HUES64 (cell line): ENCODE data around the gene PGLYRP1.

Experiments
- H3K27ac ChIP-seq: 2 replicates; pipeline ENCODE4 v1.7.0; 2013; ENCODE audit warnings: low read depth, low read length, inconsistent platforms
- H3K27me3 ChIP-seq: 2 replicates; pipeline ENCODE4 v1.6.1; 2013; ENCODE audit warnings: mild to moderate bottlenecking, low read length; ENCODE audit not compliant: insufficient read depth
- H3K36me3 ChIP-seq: 2 replicates; pipeline ENCODE4 v1.6.1; 2013; ENCODE audit warnings: mild to moderate bottlenecking, low read length; ENCODE audit not compliant: insufficient read depth
- H3K4me1 ChIP-seq: 2 replicates; pipeline ENCODE4 v1.6.1; 2013; ENCODE audit warnings: mild to moderate bottlenecking, low read length, moderate library complexity; ENCODE audit not compliant: insufficient read depth
- H3K4me3 ChIP-seq: 2 replicates; pipeline ENCODE4 v1.5.1; 2013; ENCODE audit warnings: mild to moderate bottlenecking, low read length, moderate library complexity
- H3K9ac ChIP-seq: 2 replicates; pipeline ENCODE4 v1.6.1; 2013; ENCODE audit warnings: mild to moderate bottlenecking, low read depth, low read length
- H3K9me3 ChIP-seq: 2 replicates; pipeline ENCODE4 v1.6.1; 2013; ENCODE audit warnings: low read depth, low read length; ENCODE audit not compliant: insufficient read depth
- WGBS: fragments of 150-250, 120-280 bp; methylation state at CpG from one replicate; pipeline ENCODE4 v1.1.7; 2013; ENCODE audit warnings: missing lambda C conversion rate; 5-methylcytosine and 5-hydroxymethylcytosine counted together

PGLYRP1 gene

DNA sequence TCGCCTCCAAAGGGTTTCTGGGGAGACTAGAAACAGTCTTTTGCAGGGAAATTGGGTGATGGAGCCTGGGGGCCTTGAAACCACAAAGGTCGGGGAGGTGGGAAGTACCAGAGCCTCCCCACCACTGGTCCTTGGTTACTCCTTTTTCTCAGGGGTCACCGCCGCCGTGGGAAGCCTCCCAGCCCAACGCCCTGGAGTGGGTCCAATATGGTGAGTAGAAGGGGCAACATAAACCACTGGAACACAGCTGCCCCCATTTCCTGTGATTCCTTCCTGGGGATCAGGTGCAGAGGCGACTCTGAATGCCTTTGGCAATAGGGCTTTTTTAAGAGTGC is 5.8 kb downstream of the PGLYRP1 start:
- H3K27ac ChIP-seq = no peak overlapping the region
- peaks cover 30% of the 10 kb centered on the region for H3K27me3 ChIP-seq
- no peak overlapping the region for H3K4me3 ChIP-seq
- WGBS = 69% methylated on average over 7 of the region's 7 CpGs
- H3K9ac ChIP-seq = no peak overlapping the region
- H3K4me1 ChIP-seq = peaks cover 8% of the 10 kb centered on the region
- no peaks in the 10 kb centered on the region for H3K9me3 ChIP-seq
- H3K36me3 ChIP-seq = no peaks in the 10 kb centered on the region

GRCh38 chr19:46016426-46017094 is 6.3 kb downstream of the PGLYRP1 start:
- Histone ChIP-seq H3K4me3 (peak overlapping the region; percentile 55), H3K36me3 (no peaks in the 10 kb centered on the region), H3K9ac (no peak overlapping the region; the same call in 1 of the 2 replicates), H3K9me3 (no peaks in the 10 kb centered on the region), H3K27ac (no peak overlapping the region), H3K27me3 (peaks cover 30% of the 10 kb centered on the region), H3K4me1 (peaks cover 6% of the 10 kb centered on the region)
- WGBS = 3% methylated on average over 48 of the region's 48 CpGs

DNA sequence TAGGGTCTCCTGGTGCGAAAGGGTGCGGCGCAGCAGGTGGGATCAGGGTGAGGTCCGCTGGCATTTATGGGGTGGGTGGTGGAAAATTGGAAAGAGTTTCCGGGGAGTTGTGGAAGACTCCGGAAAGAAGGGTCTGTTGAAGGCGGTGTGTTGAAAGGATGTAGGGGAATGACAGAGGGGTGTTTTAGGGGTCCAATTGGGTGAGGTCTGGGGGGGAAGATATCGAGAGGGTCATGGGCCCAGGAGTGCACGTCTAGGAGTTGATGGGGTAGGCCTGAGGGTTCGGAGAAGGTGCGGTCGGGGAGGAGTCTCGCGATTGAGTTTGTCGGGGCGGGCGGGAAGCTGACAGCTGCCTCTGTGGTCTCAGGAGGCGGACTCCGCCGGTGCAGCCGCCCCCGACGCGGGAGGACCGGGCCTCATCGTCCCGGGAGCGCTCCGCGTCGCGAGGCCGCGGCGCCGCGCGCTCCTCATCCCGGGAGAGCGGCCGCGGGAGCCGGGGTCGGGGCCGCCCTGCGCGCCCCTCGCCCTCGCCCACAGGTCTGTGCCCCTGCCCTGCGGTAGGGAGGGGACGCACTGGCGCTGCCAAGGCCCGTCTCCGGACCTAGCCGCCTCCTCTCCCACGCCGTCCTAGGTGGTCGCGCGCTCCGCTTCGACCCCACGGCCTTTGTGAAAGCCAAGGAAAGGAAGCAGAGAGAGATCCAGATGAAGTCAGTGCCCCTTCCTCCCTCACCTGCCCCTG is 7.0 kb downstream of the PGLYRP1 start:
- H3K27me3 ChIP-seq = peaks cover 30% of the 10 kb centered on the region
- peak overlapping the region; percentile 55 for H3K4me3 ChIP-seq
- peaks cover 6% of the 10 kb centered on the region for H3K4me1 ChIP-seq
- 0 out of 2 replicates have a peak, but pooled peaks cover 4% of the 10 kb centered on the region for H3K36me3 ChIP-seq
- no peak overlapping the region for H3K27ac ChIP-seq
- WGBS = 3% methylated on average over 63 of the region's 63 CpGs
- H3K9ac ChIP-seq = no peak overlapping the region; the same call in 1 of the 2 replicates
- no peaks in the 10 kb centered on the region for H3K9me3 ChIP-seq

DNA sequence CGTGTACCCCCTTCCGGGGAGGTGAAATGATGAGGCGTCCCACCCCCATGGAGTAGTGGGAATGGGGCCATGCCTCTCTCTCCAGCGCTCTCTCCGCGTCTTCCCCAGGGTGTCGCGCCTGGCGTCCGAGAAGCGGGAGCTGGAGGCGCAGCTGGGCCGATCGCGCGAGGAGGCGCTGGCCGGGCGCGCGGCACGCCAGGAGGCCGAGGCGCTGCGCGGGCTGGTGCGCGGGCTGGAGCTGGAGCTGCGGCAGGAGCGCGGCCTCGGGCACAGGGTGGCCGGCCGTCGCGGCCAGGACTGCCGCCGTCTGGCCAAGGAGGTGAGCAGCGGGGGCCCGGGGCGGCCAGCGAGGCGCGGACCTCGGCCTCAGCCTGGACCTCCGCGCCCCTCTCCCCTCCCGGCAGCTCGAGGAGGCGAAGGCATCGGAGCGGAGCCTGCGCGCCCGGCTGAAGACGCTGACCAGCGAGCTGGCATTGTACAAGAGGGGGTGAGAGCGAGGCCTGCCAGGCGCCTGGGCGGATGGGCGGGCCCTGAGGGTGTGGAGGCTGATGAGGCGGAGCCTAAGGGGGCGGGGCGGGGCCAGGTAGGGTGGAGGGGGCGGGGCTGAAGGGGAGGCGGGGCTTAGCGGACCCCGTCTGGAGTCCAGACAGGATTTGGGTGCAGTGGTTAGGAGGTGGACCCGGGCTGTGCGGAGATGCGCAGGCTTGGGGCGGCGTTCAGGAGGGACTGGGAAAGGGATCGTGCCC is 7.7 kb downstream of the PGLYRP1 start:
- H3K9me3 ChIP-seq = no peaks in the 10 kb centered on the region
- H3K4me1 ChIP-seq = peaks cover 6% of the 10 kb centered on the region
- 0 out of 2 replicates have a peak, but pooled peaks cover 7% of the 10 kb centered on the region for H3K36me3 ChIP-seq
- WGBS = 3% methylated on average over 74 of the region's 74 CpGs
- peak overlapping the region; percentile 67 for H3K9ac ChIP-seq
- H3K4me3 ChIP-seq = peak overlapping the region; percentile 59
- H3K27ac ChIP-seq = no peak overlapping the region
- H3K27me3 ChIP-seq = peaks cover 30% of the 10 kb centered on the region

- Histone ChIP-seq H3K4me3 (peak overlapping the region; percentile 59), H3K27ac (no peak overlapping the region)
- 45% methylated on average over 8 of the region's 8 CpGs for WGBS
Observed at GRCh38 chr19:46014534-46014933, 8.3 kb downstream of the PGLYRP1 start.

GRCh38 chr19:46009530-46010510 is 13.0 kb downstream of the PGLYRP1 start:
- H3K27me3 ChIP-seq = peaks cover 12% of the 10 kb centered on the region
- no peaks in the 10 kb centered on the region for H3K9me3 ChIP-seq
- H3K36me3 ChIP-seq = peaks cover 14% of the 10 kb centered on the region
- 74% methylated on average over 23 of the region's 28 CpGs for WGBS
- H3K4me3 ChIP-seq = no peak overlapping the region
- peak overlapping the region; percentile 31 for H3K27ac ChIP-seq
- peaks cover 6% of the 10 kb centered on the region for H3K4me1 ChIP-seq
- H3K9ac ChIP-seq = no peak overlapping the region

More at GRCh38 chr19:46014534-46014933, 8.3 kb downstream of the PGLYRP1 start:
- Histone ChIP-seq H3K4me1 (peaks cover 6% of the 10 kb centered on the region), H3K9me3 (no peaks in the 10 kb centered on the region), H3K36me3 (0 out of 2 replicates have a peak, but pooled peaks cover 7% of the 10 kb centered on the region), H3K27me3 (peaks cover 30% of the 10 kb centered on the region), H3K9ac (peak overlapping the region; percentile 67)

DNA sequence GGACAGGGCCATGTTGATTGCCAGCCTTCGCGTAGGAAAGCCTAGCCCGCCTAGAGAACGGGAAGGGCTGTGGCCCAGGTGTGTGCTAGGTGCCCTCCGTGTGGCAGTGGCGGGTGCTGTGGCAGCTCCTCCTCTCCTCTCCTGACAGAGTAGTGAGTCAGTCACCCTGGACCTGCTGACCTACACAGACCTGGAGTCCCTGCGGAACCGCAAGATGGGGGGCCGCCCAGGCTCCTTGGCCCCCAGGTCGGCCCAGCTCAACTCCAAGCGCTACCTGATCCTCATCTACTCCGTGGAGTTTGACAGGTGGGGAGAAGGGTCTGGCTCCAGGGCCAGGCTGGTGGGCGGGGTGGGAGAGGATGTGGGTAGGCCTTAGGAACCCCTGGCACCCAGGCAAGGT is 16.4 kb downstream of the PGLYRP1 start:
- no peaks in the 10 kb centered on the region for H3K4me1 ChIP-seq
- no peak overlapping the region for H3K4me3 ChIP-seq
- peaks cover 16% of the 10 kb centered on the region for H3K36me3 ChIP-seq
- no peak overlapping the region for H3K9ac ChIP-seq
- no peaks in the 10 kb centered on the region for H3K27me3 ChIP-seq
- H3K27ac ChIP-seq = no peak overlapping the region
- 95% methylated on average over 13 of the region's 13 CpGs for WGBS
- H3K9me3 ChIP-seq = no peaks in the 10 kb centered on the region

DNA sequence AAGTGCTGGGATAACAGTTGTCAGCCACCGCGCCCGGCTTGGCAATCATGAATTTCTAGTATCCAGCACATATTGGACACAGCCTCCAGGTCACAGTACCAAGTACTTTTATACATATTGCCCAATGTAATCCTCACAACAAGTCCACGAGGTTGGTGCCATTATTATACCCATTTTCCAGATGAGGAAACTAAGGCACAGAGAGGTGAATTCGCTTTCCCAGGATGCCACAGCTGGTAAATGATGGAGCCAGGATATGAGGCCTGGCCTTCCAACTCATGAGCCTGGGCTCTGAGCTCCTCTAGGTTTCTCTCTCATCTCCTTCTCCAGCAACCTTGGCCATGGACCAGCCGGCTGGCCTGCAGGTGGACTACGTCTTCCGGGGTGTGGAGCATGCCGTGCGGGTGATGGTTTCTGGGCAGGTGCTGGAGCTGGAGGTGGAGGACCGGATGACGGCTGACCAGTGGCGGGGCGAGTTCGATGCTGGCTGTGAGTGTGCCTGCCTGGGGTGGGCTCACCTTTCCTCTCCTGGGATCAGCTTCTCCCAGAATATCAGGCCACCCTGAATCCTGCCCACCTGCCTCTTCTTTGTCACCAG is 20.1 kb downstream of the PGLYRP1 start:
- Histone ChIP-seq H3K9ac (no peak overlapping the region), H3K4me3 (no peak overlapping the region), H3K4me1 (no peaks in the 10 kb centered on the region), H3K36me3 (peaks cover 10% of the 10 kb centered on the region), H3K27ac (no peak overlapping the region), H3K9me3 (no peaks in the 10 kb centered on the region), H3K27me3 (no peaks in the 10 kb centered on the region)
- 94% methylated on average over 15 of the region's 15 CpGs for WGBS

GRCh38 chr19:46000491-46001246 is 22.2 kb downstream of the PGLYRP1 start:
- Histone ChIP-seq H3K9me3 (no peaks in the 10 kb centered on the region), H3K4me3 (peak overlapping the region; percentile 71), H3K36me3 (peaks cover 14% of the 10 kb centered on the region; the same call in 1 of the 2 replicates), H3K27ac (no peak overlapping the region), H3K9ac (no peak overlapping the region), H3K27me3 (no peaks in the 10 kb centered on the region), H3K4me1 (peaks cover 5% of the 10 kb centered on the region; the same call in 1 of the 2 replicates)
- WGBS = 5% methylated on average over 34 of the region's 34 CpGs
